GM19099 (cell line): ENCODE measurements around the gene DHRS7B.

ENCODE experiments used
- POLR2A ChIP-seq: IDR thresholded peaks from 3 replicates; pipeline ENCODE4 v1.6.1; 2011; ENCODE audit warnings: low read depth; ENCODE audit not compliant: insufficient read length; ENCODE audit errors: extremely low read depth

Gene DHRS7B

GRCh38 chr17:21134559-21134958, 7.8 kb downstream of the DHRS7B start:
- TF ChIP-seq POLR2A = no peak

GRCh38 chr17:21140911-21141310, 14.1 kb downstream of the DHRS7B start:
- TF ChIP-seq POLR2A = peak; percentile 35

GRCh38 chr17:21141331-21141730, 14.6 kb downstream of the DHRS7B start:
- no peak for TF ChIP-seq POLR2A

- no peak for TF ChIP-seq POLR2A
Observed at GRCh38 chr17:21143695-21144094, 16.9 kb downstream of the DHRS7B start.

- TF ChIP-seq POLR2A = no peak
Observed at GRCh38 chr17:21146362-21147015, 19.7 kb downstream of the DHRS7B start.

GRCh38 chr17:21149621-21150020, 22.9 kb downstream of the DHRS7B start:
- no peak for TF ChIP-seq POLR2A

- TF ChIP-seq POLR2A = no peak
Observed at GRCh38 chr17:21152731-21153130, 26.0 kb downstream of the DHRS7B start.

- no peak for TF ChIP-seq POLR2A
Observed at GRCh38 chr17:21157586-21158370, 31.0 kb downstream of the DHRS7B start.

- no peak for TF ChIP-seq POLR2A
Observed at GRCh38 chr17:21160401-21160800, 33.6 kb downstream of the DHRS7B start.

- TF ChIP-seq POLR2A = no peak
Observed at GRCh38 chr17:21161498-21162393, 35.0 kb downstream of the DHRS7B start.

GRCh38 chr17:21162394-21162775, 35.6 kb downstream of the DHRS7B start:
- TF ChIP-seq POLR2A = no peak

GRCh38 chr17:21163101-21163500, 36.3 kb downstream of the DHRS7B start:
- TF ChIP-seq POLR2A = no peak

GRCh38 chr17:21164216-21164615, 37.5 kb downstream of the DHRS7B start:
- no peak for TF ChIP-seq POLR2A

- no peak for TF ChIP-seq POLR2A
Observed at GRCh38 chr17:21164620-21165019, 37.9 kb downstream of the DHRS7B start.

GRCh38 chr17:21165922-21166594, 39.3 kb downstream of the DHRS7B start:
- no peak for TF ChIP-seq POLR2A
